ENCODE measurements around the gene RPL37A.

The RPL37A gene

DNA sequence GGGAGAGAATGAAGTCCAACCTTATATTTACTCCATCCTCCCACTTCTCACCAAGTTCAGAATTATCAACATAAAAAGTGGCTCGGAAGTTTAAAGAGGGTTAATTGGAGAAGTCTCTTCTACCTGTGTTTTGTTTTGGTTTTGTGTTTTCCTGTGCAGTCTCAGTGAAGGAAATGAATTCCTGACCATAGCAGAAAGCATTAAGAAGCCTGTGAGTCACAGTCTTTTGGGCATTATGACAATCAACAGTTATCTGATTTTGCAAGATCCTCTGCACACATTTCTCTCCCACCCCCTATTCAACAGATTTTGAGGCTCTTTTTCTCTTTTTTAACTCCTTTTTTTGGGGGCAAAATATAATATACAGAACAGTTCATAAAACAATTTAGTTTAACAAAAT lies 8.6 kb upstream of the RPL37A start:
- no peak for DNase-seq (ENCODE audit: low spot score)

DNA sequence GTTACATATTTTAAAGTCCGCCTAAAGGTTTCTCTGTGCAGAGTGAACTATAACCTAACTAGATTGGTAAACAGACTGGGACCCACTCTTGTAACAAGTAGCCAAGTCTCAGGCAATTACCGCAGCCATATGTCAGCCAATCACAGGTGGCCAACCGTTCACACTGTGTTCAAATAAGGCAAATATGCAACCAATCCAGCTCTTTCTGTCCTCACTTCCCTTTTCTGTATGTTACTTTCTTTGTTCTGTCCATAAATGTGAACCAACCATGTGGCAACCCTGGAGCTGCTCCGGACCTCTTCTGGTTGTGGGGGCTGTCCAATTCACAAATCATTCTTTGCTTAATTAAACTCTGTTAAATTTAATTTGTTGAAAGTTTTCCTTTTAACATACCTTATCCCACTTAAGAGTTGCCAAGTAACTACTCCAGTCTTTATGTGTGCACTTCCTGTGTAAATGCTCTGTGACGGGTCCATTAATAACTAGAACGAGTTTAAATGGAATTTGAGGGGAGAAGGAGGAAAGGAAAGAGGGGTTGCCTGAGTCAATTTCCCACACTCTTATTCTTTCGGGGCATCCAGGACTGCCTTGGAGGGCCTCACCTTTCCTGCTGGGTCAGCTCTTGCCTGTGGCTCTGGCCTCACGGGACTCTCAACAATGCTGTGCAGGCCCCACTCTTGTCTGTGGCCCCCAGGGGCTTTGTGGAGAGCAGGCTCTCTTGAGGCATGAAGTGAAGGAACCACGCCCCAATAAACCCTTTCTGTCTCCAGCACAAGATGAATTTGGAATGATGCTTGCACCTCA lies 6.6 kb upstream of the RPL37A start:
- DNase-seq (ENCODE audit: low spot score), result no peak

DNA sequence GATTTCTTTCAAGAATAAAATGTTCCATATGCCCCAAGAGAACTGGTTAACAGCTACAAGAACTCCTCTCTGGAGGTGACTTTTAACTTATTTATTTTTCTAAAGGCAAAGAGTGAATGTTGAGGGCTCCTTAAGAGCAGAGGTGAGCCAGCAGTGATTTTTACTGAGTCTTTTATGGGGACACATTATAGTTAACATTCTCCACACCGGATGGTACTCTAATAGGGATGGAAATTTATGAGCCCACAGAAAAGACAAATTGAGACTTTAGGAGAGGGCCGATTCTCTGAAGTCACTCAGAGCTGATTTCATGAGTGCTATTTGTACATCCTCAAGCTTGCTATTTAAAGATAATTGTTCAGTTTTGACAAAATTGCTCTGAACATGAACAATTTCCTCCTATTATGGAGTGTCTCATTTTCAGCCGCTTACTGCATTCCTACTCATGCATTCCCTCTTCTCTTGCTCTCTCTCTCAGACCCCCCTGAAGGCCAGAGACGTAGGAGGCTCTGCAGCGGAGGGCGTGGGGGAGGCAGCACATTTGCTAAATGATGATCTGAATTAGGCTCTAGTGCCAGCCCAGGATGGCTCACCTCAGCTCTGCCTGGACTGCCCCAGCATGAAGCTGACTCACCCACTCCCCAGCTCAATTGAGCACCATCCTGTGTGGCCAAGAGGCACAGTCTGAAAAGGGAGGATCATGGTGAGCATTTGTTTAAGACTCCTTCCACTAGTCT lies 5.9 kb upstream of the RPL37A start:
- no peak for DNase-seq (ENCODE audit: low spot score)

DNA sequence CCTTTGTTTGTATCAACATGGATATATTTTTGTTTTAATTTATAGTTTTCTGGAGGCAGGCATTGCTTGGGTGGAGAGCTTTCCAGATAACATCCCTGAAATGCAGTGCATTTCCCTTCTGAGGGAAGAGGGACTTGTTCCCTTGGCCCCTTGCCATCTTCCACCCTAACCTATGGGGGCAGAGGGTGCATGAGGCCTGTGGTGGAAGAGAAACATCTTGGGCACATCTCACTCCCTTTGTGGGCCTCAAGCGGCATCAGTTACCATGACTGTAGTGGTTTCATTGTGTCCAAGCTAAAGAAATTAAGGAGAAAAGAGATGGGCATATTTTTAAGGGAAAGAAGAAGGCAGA lies 5.3 kb upstream of the RPL37A start:
- DNase-seq (ENCODE audit: low spot score), result no peak

DNA sequence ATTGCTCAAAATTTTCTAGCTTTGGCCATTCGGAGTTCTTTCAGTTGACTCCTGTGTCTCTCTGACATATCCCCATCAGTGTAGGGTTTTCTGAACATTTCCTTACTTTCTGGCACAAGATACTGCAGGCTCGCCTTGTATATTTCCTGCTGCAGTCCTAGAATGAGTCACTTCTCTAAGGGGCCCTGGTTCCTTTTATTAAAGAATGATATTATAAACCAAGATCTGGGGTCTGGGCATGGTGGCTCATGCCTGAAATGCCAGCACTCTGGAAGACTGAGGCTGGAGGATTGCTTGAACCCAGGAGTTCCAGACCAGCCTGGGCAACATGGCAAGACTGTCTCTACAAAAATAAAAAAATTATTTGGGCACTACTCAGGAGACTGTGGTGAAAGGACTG lies 3.0 kb upstream of the RPL37A start:
- DNase-seq (ENCODE audit: low spot score), result no peak

DNA sequence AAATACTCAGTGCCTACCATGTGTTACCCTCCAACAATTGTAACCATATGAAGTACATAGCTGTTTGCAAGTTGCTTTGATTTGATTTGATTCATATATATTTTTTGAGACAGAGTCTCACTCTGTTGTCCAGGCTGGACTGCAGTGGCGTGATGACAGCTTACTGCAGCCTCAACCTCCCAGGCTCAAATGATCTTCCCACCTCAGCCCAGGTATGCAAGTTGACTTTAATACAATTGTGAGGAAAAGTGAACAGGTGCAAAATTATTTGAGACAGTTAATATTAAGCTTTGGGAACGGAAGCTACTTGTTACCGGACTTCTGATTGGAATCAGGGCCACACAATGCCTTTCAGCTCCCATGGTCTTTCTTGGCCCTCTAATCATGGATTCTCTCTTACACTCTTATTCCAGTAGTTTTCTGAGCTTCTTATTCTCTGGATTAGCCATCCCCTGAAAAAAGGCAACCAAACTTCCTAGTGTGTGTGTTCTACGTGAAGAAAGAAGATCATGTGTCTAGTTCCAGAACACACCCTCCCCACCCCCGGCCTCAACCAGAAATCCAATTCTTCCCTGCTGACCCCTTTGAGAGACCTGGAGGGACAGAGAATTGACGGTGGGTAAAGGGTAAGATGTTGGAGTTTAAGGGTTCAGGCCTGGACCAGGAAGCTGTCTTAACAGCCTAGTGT lies 1.1 kb upstream of the RPL37A start:
- DNase-seq (ENCODE audit: low spot score), result no peak

DNA sequence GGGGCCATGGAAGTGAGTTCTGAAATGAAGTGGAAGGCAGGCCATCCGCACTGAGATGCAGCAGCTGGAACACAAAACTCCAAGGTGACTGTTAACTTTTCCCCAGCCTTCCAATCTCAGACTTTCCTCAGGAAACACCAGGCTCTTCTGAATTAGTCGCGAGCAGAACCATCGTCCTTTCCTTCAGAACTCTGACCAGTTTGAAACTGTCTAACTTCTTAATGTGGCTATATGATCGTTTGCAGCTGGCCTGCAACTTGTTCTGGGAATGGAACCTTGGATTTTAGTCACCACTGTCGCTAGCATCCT lies 620 bp upstream of the RPL37A start:
- DNase-seq (ENCODE audit: low spot score), result no peak

DNA sequence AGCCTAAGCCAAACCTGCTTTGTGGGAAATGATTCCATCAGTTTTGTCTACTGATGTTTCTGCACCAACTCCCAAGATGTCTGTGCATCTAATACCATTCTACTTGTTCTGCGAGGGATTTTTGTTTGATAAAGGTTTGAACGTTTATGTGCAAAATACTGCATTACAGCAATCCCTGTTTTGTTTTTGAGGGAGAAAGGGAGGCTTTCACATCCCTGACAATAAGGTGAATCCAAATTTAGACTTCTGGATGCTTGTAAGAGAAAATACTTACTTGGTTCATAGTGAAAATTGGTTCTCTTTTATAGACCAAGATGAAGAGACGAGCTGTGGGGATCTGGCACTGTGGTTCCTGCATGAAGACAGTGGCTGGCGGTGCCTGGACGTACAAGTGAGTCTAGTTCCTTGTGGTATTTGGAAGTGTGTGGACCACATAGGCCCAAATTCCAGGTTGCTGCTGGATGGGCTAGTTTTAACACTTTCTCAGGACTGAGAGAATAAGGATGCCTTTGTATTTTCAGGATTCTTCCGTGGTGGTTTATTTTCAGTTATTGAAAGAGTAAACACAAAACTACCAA lies 1.1 kb downstream of the RPL37A start:
- no peak for DNase-seq (ENCODE audit: low spot score)

DNA sequence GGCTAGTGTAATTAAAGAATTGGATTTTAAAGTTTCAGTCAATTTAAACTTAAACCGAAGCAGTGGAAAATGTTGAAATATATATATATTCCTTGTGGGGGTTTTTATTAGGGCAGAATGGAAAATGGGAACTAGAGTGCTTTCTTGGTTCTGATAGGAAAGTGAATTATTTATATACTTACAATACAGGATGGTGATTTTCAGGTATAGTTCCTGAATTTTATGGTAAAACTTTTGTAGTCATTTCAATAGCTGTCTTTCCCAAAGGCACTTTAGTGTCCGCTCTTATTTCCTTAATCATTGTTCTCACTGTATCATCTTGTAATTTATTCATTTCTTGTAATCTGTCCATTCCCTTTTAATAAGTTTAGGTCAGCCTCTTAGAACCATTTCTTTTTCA lies 1.9 kb downstream of the RPL37A start:
- no peak for DNase-seq (ENCODE audit: low spot score)

DNA sequence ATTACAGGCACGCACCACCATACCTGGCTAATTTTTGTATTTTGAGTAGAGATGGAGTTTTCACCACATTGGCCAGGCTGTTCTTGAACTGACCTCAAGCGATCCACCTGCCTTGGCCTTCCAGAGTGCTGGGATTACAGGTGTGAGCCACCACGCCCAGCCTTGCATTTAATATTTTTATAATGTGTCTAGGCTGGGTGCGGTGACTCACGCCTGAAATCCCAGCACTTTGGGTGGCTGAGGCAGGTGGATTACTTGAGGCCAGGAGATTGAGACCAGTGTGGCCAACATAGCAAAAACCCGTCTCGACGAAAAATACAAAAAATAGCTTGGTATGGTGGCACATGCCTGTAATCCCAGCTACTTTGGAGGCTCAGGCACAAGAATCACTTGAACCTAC lies 3.2 kb downstream of the RPL37A start:
- DNase-seq (ENCODE audit: low spot score), result no peak

DNA sequence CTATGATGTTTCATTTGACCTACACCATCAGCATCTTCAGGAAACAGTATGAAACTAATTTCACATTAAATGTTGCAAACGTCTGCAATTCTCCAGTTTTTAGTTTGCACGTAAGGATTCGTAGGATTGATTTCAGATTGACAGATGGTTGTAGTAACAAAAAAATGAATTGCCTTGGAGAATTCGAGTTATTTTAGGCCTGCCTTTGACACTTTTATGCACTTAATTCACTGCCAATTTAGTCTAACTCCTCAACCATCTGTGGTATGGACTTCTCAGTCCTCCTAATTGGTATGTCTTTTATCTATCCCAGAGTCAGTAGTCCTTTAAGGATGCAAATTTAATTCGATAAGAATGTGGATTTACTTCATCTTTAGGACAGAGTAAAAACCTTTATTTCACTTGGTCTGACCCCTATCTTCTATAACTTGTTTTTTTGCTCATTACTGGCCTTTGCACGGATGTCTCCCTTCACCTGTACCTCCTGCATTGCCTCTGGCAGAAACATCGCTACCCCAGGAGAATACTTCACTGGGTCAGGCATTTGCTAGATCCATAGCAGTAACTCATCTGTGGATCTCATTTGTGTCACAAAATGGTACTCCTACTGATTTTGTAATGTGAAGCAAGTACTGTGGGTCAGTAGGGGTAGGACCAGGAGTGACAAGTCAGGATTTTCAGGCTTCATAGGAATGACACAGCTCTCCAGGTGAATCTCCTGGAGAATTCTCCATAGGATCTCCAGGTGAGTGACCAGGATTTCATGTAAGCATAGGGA lies 3.9 kb downstream of the RPL37A start:
- DNase-seq (ENCODE audit: low spot score), result no peak

DNA sequence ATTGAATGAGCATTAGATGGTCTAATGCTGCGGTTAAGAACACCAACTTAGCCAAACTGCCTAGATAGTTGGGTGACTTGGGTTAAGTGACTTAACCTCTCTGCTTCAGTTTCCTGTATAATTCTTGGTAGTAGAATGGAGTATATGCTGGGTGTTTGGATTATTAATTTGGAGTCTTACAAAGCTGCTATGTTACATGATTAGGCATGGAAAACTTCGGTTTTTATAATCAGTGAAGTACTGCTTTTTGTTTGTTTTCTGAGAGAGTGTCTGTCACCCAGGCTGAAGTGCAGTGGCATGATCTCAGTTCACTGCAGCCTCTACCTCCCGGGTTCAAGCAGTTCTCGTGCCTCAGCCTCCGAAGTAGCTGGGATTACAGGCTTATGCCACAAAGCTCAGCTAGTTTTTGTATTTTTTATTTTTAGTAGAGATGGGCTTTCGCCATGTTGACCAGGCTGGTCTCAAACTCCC lies 4.5 kb downstream of the RPL37A start:
- DNase-seq (ENCODE audit: low spot score), result no peak

DNA sequence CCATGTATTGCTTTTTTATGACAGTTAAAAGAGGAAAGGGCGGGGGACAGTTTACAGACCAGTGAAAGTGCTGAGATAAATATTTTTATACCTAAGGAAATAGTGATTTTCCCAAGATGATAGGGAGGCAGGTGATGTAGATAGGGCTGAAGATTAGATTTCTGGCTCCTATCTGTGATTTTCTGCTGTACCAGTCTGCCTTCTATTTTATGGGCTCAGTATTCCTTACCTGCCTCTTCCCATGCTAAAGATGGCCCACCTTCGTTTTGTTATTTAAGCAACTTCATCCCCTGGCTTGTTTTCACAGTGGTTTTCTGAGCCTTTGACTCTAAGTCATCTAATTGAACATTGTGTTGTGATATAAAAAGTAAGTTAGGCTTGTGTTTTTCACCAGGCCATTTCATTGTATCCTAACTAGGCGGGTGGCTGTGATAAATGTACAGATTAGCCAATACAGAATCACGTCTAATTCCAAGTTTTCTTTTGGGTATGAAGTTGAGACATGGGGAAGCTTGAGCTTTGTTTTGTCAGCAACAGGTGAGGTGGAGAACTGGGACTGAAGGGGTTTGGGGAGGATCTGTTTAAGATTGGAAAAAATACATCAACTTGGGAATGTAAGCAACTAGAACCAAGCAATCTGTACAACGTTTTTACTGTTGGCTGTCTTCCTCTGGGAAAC lies 5.2 kb downstream of the RPL37A start:
- no peak for DNase-seq (ENCODE audit: low spot score)

DNA sequence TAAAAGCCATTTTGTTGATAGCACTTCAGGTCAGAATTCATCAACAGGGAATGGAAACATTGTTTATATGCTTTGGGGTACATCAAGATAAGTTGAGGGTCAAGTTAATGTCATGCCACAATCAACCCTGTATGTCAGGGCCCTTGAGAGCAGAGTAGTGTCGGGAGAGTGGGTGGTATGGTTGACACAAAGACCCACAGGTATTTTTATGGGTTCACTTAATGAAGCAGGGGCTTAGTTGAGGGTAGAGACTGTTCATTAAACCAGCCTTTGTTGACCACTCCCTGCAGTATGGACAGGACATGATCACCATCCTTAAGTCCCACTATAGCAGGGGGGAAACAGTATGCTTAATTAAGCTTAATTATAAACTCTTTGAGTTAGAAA lies 5.7 kb downstream of the RPL37A start:
- DNase-seq (ENCODE audit: low spot score), result no peak

DNA sequence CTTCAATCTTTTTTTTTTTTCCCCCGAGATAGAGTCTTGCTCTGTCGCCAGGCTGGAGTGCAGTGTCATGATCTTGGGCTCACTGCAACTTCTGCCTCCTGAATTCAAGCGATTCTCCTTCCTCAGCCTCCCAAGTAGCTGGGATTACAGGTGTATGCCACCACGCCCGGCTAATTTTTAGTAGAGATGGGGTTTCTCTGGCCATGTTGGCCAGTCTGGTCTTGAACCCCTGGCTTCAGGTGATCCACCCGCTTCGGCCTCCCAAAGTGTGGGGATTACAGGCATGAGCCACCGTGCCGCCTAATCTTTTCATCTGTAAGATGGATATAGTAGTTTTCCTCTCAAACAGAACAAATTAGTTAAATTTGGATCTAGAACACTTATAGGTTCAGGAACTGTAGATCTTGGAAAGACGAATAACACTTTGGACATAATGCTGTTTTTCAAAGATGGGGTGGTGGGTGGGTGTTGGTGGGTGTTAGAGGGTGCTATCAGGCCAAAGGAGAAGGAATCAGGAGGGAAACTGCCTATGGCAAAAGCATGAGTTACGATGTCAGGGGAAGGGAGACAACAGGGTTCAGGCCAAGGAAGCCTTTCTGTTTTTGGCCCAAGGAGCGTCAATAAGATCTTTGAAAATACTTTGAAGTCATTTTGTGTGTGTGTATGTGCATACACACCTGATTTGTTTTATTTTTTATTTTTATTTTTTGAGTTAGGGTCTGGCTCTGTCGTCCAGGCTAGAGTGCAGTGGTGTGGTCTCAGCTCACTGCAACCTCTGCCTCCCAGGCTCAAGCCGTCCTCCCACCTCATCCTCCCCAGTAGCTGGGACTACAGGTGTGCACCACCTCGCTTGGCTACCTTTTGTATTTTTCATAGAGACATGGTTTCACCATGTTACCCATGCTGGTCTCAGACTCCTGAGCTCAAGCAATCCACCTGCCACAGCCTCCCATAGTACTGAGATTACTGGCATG lies 6.8 kb downstream of the RPL37A start:
- no peak for DNase-seq (ENCODE audit: low spot score)

DNA sequence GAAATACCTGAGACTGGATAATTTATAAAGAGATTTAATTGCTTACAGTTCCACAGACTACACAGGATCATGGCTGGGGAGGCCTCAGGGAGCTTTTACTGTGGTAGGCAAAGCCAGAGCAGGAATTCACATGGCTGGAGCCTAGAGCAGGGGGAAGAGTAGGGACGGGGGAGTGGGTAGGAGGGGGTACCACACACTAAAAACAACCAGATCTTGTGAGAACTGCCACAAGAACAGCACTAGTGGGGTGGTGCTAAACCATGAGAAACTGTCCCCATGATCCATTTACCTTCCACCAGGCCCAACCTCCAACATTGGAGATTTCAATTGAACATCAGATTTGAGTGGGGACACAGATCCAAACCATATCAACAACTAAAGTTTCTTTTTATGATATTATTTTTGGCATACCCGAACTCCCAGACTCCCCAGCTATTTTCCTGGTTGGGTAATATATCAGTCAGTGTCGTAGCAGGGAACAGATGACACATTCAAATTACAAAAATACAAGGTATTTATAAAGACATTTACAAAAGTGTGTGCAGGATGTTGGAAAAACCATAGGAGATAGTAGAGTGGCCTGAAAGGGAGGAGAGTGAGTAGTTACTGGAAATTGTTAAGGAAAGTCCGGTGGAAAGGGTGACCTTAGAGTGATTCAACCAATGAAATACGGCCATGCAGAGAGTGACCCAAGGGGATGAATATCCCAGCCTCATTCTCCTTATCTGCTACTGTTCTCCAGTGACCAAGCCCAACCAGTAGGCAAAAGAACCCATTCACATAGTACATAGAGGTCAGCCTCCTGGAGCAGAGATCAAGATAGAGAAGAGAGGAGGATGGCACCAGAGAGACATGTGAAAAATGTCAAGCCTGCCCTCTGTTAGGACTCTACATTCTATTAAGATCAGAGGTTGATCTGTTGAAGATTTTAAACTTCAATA lies 8.8 kb downstream of the RPL37A start:
- DNase-seq (ENCODE audit: low spot score), result no peak

DNA sequence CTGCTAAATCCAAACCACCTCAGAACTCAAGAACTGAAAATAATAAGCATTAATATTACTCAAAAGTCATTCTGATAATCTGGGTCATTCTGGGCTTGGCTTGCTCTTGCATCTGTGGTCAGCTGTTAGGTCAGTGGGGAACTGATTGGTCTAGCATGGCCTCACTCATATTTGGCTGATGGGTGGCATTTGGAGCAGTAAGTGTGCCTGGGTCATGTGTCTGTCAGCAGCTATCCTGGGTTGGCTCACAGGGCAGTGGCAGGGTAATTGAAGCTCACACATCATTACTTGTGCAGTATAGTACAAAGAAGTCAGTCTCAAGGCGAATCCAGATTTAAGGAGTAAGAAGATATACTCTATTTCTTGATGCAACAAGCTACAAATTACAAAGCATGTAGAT lies 9.6 kb downstream of the RPL37A start:
- DNase-seq (ENCODE audit: low spot score), result no peak

DNA sequence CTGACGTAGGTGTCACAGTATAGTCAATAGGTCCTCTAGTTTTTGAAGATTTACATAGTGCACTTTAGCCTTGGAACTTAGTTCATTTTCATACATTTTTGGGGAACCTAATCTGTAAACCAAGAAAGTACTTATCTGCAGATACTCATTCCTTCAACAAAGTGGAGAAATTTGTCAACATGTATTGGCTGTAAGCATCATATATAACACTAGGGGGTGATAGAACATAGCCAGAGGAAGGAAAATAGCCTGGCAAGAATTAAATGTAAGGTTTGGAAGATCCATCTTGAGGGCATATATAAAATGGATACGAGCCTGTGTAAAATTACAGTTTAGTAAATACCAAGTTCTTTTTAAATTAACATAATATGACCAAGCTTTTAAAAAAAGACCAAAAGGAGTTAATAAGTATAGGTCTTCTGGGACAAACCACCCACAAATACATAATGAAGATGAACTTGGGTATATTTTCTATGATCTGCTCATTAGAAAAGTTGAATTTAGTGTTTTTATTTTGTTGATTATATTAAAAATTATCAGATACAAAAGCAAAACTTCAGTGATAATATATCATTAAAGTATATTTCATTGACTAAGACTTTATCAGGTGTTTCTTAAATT lies 18.2 kb downstream of the RPL37A start:
- peak; percentile 22 for DNase-seq (ENCODE audit: low spot score)

All from HuH-7 (cell line).